Activated CD4-positive, CD25-positive, alpha-beta regulatory T cell treated with anti-CD3 and anti-CD28 coated beads, Interleukin-2, amount 50 U/mL, for 16 hours (primary cell): ENCODE results near the gene FGF18.
"Not testable (repeated sequence)": the region's sequence is repeated elsewhere in the genome, so short reads cannot be mapped to it uniquely, and the experiment has no call there.

Experiments
- DNase-seq: peaks from one replicate; pipeline ENCODE4 v3.0.0-alpha.2; 2020; ENCODE audit warnings: low read depth, low spot score

Gene FGF18

DNA sequence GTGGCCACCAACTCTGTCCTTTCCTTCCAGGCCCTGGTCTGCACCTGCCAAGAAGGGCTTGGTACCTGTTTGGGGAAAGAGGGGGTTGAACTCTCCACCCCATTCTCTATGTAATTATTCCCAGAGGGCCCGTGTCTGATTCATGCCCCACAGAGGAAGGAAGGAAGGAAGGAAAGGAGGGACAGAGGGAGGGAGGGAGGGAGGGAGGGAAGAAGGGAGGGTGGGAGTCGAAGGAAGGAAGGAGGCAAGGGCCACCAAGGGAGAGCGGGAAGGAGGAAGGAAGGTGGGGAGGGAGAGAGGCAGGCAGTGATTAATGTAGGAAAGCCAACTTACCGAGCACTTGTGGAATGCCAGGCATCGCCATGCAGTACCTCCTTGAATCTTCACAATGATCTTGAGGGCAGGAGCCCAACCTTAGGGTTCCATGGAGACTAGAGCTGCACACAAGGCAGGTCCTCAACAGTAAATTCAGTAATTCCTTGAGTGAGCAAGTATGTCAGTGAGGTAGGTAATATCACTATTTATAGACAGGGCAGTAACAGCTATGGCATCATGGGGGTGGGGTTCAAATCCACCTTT is 75.8 kb downstream of the FGF18 start:
- DNase-seq, result no peak

DNA sequence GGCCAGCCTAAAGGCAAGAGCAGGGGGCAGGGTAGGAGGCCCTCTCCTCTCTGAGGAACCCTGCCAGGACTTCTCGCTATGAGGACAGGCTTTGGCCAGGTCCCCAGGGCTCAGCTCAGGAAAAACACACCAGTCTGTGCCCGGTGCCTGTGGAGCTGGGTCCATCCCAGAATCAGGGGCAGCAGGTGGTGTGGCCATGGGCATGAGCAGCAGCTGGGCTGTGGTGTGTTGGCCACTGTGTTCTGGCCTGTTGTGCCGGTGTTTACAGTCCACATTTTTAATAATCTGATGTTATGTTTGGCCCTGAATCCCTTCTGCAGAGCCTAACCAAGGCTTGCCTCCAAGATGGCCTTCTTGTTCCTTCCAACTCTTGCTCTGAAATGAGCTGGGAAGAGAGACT is 77.0 kb downstream of the FGF18 start:
- no peak for DNase-seq

DNA sequence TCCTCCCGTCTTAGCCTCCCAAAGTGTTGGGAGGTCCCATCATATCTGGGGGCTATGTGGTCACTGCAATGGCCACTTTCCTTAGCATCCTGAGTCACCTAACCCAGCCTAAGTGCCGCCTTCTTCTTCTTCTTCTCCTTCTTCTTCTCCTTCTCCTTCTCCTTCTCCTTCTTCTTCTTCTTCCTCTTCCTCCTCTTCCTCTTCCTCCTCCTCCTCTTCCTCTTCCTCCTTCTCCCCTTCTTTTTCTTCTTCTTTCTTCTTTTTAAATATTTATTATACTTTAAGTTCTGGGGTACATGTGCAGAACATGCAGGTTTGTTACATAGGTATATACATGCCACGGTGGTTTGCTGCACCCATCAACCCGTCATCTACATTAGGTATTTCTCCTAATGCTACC is 78.0 kb downstream of the FGF18 start:
- DNase-seq, result not testable (repeated sequence)

DNA sequence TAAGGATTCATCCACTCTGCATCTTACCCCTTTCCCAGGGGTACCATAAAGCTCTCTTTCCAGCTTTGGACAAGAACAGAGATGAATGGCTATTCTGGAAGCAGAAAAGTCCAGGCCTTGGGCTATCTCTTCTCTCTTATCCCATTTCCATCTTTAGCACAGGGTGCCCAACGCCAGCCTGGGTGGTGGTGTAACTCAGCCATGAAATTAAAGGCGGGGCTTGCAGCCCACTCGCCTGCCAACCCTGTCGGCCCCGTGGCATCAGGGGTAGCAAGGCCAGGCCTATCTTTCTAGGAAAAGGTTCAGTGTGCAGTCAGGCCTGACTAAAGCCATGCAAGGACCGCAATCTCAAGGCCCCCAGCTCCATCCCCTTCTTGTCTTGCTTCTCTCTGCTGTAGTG is 78.7 kb downstream of the FGF18 start:
- DNase-seq, result no peak

DNA sequence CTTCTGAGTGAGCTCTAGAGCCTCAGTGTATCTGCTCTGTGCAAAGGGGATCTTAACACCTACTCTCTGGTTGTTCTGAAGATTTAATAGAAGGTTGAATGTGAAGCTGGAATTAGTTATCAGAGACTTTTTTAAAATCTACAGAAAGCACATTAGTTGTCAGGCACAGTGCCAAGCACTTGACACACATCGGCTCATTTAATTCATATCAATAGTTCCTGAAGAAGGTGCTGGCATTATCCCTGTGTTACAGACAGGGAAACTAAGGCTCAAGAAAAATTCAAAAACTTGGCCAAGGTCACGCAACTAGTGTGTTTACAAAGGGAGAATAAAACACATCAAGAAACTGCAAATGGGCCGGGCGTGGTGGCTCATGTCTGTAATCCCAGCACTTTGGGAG is 80.2 kb downstream of the FGF18 start:
- no peak for DNase-seq

DNA sequence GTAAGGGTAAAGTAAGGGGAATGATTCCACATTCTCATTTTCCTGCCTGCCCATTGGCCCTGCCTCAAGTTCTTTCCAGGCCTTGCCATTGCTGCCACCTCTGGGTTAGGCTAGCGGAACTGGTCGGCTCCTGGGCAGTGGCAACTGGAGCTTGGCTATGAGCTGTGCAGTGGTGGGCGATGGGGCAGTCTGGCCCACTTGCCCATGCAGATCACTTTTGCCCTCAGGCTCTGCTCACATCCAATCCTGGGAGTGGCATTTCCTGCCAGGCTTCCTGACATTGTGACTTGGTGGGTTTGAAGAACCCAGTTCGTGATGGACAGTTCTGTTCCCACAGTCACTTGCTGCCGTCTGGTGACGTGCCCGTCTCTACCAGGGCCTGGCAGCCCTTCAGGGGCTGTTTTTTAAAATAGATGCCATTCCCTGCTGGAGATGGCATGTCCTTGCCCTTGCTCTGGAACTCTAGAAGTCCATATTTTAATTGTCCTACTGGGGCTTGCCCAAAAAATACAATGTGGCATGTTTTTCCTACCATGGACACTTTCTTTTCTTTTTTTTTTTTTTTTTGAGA is 86.1 kb downstream of the FGF18 start:
- no peak for DNase-seq

DNA sequence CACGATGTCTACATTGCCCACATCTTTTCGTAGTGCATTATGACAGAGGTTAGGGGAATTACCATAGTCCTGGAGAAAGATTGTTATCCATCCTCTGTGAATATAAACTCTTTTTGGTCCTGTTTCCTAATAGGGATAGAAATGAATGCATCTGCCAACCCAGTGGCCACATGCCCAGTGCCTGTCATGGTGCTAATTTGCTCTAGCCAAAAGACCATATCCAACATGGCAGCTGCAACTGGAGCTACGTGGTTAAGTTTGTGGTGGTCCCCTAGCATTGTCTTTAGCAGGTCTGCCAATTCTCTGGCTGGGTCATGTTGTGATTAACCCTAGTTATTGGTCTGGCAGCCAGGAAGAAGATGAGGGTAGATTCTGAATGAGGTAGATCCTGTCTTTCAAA is 87.5 kb downstream of the FGF18 start:
- DNase-seq, result no peak
